Measurements from ENCODE around the gene ANKRD52. TPM values are rescaled to one million over a fixed set of nuclear protein-coding genes. Genes with fewer than 3 reads are reported as not detected.

Gene ANKRD52
- total and polyA plus RNA-seq, 10 of the 15 experiments (the other 5 are each of a cell fraction or from before 2014, with no cell fraction given): 0.90 to 55.3 (median 16.1) TPM

GRCh38 chr12:56221757-56222530 lies 36.2 kb downstream of the ANKRD52 start, which contains the start of gene RNF41 (continued):
- TF ChIP-seq PRDM15 (CRISPR knock-in tag; IDR thresholded peaks at IDR 0.05) (no peak), NKRF (conservative IDR thresholded peaks at IDR 0.05) (no peak; the same call in 1 of the 2 replicates), HDAC2 (IDR thresholded peaks at IDR 0.05) (no peak), USF1 (IDR thresholded peaks at IDR 0.05; ENCODE audit: borderline replicate concordance, extremely low read length, insufficient read depth, low read depth, low read length) (no peak)

Data from GM12878 (cell line).